GM21737 (cell line): ENCODE measurements around the gene RBM38.

Source experiments
- ATAC-seq: cut with Tn5 transposase; IDR thresholded peaks from one replicate; pipeline ENCODE4 v1.9.1; 2021; ENCODE audit warnings: mild to moderate bottlenecking, moderate library complexity; ENCODE audit not compliant: unreplicated experiment

The RBM38 gene

GRCh38 chr20:57433657-57434389 lies 42.6 kb downstream of the RBM38 start:
- ATAC-seq: no peak

- ATAC-seq: no peak
These were observed 43.1 kb downstream of the RBM38 start for GRCh38 chr20:57434390-57434700.

DNA sequence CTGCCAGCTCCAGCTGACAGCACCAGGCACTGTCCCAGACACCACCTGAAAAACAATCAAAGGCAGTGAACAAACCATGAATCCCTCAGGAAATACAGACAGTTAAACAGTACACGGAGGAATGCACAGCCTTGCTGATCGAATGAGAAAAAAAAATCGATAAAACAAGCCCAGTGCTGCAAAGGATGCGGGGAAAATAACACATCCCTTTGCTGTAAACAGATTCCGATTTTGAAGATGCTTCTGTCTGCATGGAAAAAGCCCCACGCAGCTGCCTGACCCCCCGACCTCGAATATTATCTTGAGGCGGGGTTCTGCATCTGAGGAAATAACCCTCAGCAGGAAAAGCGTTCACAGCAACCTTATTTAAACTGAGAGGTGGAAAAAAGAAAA lies 43.9 kb downstream of the RBM38 start:
- ATAC-seq: no peak

GRCh38 chr20:57435498-57436222 lies 44.5 kb downstream of the RBM38 start:
- no peak for ATAC-seq

GRCh38 chr20:57436223-57436545 lies 45.0 kb downstream of the RBM38 start:
- no peak for ATAC-seq

DNA sequence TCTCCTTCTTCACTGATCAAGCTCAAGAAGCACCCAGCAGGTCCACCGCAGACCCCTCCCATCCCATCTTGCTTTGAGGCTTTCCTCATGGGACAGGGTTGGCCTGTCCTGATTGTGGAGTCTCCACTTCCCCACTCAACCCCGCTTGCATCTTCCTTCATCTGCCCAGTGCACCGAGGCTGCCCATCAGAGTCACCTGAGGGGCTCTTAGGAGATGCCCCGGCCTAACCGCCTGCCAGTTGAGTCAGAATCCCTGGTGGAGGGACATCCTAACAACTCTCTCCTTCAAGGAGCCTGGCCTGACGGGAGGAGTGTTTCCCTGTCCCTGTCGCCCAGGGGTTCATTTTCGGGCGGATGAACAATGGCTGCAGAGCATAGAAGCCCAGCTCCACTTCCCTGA lies 46.1 kb downstream of the RBM38 start:
- no peak for ATAC-seq

DNA sequence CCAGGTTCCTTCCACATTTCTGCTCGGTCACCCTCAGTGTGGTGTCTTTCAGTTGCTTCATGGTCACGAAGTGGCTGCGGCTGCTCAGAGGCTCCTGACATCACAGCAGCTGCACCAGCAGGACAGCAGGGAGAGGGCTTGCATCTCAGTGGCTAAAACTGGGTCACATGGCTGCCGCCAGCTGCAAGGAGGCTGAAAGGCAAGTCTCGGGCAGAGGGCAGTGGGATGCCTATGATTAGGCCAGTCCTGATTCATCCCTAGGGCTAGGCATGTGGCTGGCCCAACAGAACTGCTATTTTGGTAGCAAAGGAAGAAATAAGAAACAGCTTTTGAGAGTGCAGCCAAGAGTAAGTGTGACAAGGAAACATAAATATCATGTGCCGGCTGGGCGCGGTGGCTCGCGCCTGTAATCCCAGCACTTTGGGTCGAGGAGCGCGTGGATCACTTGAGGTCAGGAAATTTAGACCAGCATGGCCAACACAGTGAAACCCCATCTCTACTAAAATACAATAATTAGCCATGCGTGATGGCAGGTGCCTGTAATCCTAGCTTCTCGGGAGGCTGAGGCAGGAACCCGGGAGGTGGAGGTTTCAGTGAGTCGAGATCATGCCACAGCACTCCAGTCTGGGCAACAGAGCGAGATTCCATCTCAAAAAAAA lies 46.6 kb downstream of the RBM38 start:
- no peak for ATAC-seq

GRCh38 chr20:57438552-57438951 lies 47.4 kb downstream of the RBM38 start:
- ATAC-seq: no peak

- no peak for ATAC-seq
These were observed 48.2 kb downstream of the RBM38 start for GRCh38 chr20:57439432-57439831.

GRCh38 chr20:57439993-57440392 lies 48.8 kb downstream of the RBM38 start:
- ATAC-seq: no peak

GRCh38 chr20:57440678-57441509 lies 49.7 kb downstream of the RBM38 start:
- ATAC-seq: no peak

DNA sequence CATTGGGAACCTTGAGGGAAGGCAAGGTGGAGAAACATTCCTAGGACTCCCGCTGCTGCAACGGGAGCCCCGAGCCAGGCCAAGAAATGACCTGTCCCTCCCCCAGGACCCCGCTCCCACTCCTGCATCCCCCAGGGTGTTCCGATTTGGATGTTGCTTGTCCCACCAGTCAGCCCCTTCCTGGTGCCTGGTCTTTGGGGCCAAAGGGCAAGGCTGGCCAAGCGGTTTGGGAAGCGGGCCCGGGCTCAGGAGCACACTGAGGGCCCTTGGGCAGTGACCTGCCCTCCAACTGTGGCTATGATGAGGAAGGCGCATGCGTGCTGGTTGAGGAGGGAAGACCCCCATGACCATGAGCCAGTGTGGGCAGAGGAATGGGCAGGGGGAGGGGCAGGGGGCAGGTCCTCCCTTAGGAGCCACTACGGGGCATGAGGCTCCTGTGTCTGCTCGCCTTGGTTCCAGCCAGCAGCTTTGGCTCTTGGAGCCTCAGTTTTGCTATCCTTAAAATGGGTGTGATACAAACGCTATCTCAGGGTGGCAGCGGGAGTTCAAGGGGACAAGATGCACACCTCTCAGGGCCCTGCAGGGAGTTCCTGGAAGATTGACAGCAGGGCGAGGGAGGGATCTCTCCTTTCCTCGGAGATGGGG lies 50.4 kb downstream of the RBM38 start:
- ATAC-seq: no peak

DNA sequence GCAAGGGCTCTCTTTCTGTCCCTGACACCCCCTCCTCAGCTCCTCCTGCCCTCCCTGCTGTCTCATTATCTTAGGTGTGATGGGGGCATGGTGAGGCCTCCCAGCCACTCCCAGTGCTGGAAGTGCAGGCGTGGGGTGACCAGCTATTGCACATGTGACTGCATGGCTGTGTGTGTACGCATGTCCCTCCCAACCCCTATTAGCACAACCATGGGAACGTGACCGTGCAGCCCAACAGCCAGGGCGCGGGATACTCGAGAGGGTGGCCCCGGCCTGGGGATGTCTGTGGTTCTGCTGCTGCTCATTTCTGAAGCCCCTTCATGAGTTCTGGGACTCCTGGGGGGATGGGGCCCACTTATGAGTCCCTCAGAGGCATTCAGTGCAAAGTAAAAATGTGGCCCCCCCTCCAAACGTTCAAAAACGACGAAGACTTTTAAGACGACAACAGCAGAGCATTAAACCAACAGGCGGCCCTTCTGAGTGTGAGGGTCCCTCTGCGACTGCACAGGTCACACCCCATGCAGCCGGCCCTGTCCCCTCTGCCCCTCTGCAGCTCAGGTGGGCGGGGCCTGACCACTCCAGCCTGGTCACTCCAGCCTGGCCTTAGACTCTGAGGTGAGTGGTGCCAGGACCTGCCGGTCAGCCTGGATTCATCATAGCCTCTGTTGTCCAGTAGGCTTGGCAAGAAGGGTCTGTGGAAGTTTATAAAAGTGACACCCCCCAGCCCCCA lies 51.1 kb downstream of the RBM38 start:
- ATAC-seq: no peak

DNA sequence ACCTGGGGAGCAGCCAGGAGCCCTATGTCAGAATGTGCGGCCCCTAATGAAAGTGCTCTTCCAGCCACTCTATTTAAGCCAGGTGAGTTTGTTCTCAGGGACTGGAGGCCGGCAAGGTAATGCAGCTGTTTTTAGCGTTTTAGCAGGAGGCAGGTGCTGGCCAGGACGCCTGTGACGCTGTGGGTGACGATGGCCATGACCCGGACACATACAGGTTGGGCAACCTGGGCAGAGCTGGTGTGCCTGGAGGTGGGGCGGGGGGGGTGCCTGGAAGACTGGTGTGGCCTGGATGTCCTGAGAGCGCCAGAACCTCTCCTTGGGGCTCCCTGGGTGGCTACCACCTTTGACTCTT lies 51.7 kb downstream of the RBM38 start:
- no peak for ATAC-seq

GRCh38 chr20:57443349-57444265 lies 52.4 kb downstream of the RBM38 start:
- no peak for ATAC-seq

DNA sequence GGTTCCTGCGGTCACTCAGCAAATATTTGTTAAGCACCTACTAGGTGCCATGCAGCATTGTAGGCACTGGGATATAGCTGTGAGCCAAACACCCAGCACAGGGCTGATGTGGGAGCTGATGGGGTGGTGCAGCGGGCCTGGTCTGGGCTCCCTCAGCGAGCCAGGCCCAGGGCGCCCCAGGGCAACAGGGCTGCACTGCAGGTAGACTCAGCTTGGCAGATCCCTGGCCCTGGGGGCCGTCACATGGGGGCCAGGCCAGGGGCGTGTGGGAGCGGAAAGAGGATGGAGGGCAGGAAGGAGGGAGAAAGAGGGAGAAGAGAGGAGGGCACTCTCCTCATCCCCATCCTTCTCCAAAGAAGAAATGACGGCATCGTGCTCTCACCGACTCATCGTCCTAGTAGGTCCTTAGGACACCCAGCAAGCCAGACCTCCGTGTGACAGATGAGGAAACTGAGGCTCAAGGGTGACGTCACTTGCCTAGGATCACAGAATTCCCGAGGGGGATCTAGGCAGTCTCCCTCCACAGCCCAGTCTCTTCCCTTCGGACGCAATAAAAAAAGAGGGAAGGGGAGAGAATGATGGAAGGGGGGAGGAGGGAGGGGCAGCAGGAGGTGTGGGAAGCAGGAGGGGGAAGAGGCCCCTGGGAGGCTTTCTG lies 53.3 kb downstream of the RBM38 start:
- ATAC-seq: no peak

GRCh38 chr20:57445298-57445697 lies 54.1 kb downstream of the RBM38 start:
- no peak for ATAC-seq

DNA sequence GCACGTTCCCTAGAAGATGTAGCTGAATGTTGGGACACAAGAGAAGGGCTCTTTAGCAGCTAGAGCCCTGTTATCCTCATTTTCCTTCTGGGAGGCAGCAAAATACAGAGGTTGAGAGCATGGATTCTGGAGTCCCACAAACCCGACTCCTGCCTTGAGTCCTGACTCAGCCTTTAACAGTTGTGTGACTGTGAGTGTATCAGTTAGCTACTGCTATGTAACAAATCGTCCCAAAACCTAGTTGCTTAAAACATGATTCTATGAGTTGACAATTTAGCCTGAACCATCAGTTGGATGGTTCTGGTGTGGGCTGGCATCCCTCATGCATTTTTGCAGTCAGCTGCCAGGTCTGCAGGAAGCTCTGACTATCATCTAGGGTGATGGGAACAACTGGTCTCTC lies 54.6 kb downstream of the RBM38 start:
- no peak for ATAC-seq
